ACC112 (cell line): ENCODE results near the gene KL.

ENCODE experiments used
- H2AFZ ChIP-seq: fragments of 200-600 bp; sonication (generic); one replicate; pipeline ENCODE4 v1.6.0; 2017; ENCODE audit warnings: antibody characterized with exemption, low read length; ENCODE audit not compliant: unreplicated experiment
- H3K27ac ChIP-seq: fragments of 200-600 bp; sonication (generic); 2 replicates; pipeline ENCODE4 v1.5.1; 2014; ENCODE audit warnings: low read depth, mild to moderate bottlenecking, antibody characterized with exemption, low read length, moderate library complexity
- H3K27me3 ChIP-seq: fragments of 200-600 bp; sonication (generic); 2 replicates; pipeline ENCODE4 v1.6.1; 2014; ENCODE audit warnings: mild to moderate bottlenecking, antibody characterized with exemption, low read length, moderate library complexity, mixed read lengths; ENCODE audit not compliant: insufficient read depth
- H3K36me3 ChIP-seq: fragments of 200-600 bp; sonication (generic); 2 replicates; pipeline ENCODE4 v1.6.1; 2016; ENCODE audit warnings: mild to moderate bottlenecking, antibody characterized with exemption, low read length, moderate library complexity, mixed read lengths; ENCODE audit not compliant: insufficient read depth
- H3K4me1 ChIP-seq: fragments of 200-600 bp; sonication (generic); one replicate; pipeline ENCODE4 v1.6.1; 2016; ENCODE audit warnings: low read length, mixed read lengths; ENCODE audit not compliant: insufficient read depth, unreplicated experiment, control insufficient read depth
- H3K4me3 ChIP-seq: fragments of 200-600 bp; sonication (generic); 2 replicates; pipeline ENCODE4 v1.5.1; 2014; ENCODE audit warnings: mild to moderate bottlenecking, low read depth, low read length
- H3K79me2 ChIP-seq: fragments of 200-600 bp; sonication (generic); one replicate; pipeline ENCODE4 v1.6.0; 2016; ENCODE audit warnings: low read length; ENCODE audit not compliant: control insufficient read depth, unreplicated experiment, insufficient read depth

Gene KL

GRCh38 chr13:33080972-33081590 is 64.9 kb downstream of the KL start:
- no peak overlapping the region for H2AFZ ChIP-seq
- H3K4me1 ChIP-seq: peaks cover 21% of the 10 kb centered on the region
- H3K27ac ChIP-seq: no peak overlapping the region
- H3K4me3 ChIP-seq: peak overlapping the region; percentile 37; the same call in 1 of the 2 replicates
- H3K79me2 ChIP-seq: no peaks in the 10 kb centered on the region
- peaks cover 2% of the 10 kb centered on the region; the same call in 1 of the 2 replicates for H3K27me3 ChIP-seq
- H3K36me3 ChIP-seq: no peaks in the 10 kb centered on the region

- peaks cover 2% of the 10 kb centered on the region; the same call in 1 of the 2 replicates for H3K27me3 ChIP-seq
- no peaks in the 10 kb centered on the region for H3K36me3 ChIP-seq
- no peak overlapping the region for H3K27ac ChIP-seq
- H3K79me2 ChIP-seq: no peaks in the 10 kb centered on the region
- H3K4me3 ChIP-seq: peak overlapping the region; percentile 37; the same call in 1 of the 2 replicates
- H3K4me1 ChIP-seq: peaks cover 26% of the 10 kb centered on the region
- no peak overlapping the region for H2AFZ ChIP-seq
Measured at GRCh38 chr13:33081666-33082065, 65.4 kb downstream of the KL start.

- peaks cover 2% of the 10 kb centered on the region; the same call in 1 of the 2 replicates for H3K27me3 ChIP-seq
- H3K36me3 ChIP-seq: no peaks in the 10 kb centered on the region
- H3K4me1 ChIP-seq: peaks cover 40% of the 10 kb centered on the region
- no peak overlapping the region for H2AFZ ChIP-seq
- no peak overlapping the region for H3K4me3 ChIP-seq
- H3K79me2 ChIP-seq: no peaks in the 10 kb centered on the region
- no peak overlapping the region for H3K27ac ChIP-seq
Measured at GRCh38 chr13:33083054-33083453, 66.8 kb downstream of the KL start.

- H3K36me3 ChIP-seq: no peaks in the 10 kb centered on the region
- peaks cover 30% of the 10 kb centered on the region for H3K4me1 ChIP-seq
- H3K79me2 ChIP-seq: no peaks in the 10 kb centered on the region
- no peak overlapping the region for H2AFZ ChIP-seq
- H3K27ac ChIP-seq: no peak overlapping the region
- peaks cover 2% of the 10 kb centered on the region; the same call in 1 of the 2 replicates for H3K27me3 ChIP-seq
- H3K4me3 ChIP-seq: no peak overlapping the region
Measured at GRCh38 chr13:33087091-33087490, 70.9 kb downstream of the KL start.

- H3K27ac ChIP-seq: no peak overlapping the region
- H3K4me3 ChIP-seq: no peak overlapping the region
- no peak overlapping the region for H2AFZ ChIP-seq
- no peaks in the 10 kb centered on the region for H3K79me2 ChIP-seq
- no peaks in the 10 kb centered on the region for H3K36me3 ChIP-seq
- peaks cover 2% of the 10 kb centered on the region; the same call in 1 of the 2 replicates for H3K27me3 ChIP-seq
- peaks cover 24% of the 10 kb centered on the region for H3K4me1 ChIP-seq
Measured at GRCh38 chr13:33087790-33088189, 71.6 kb downstream of the KL start.

- H2AFZ ChIP-seq: no peak overlapping the region
- peaks cover 24% of the 10 kb centered on the region for H3K4me1 ChIP-seq
- no peaks in the 10 kb centered on the region for H3K79me2 ChIP-seq
- no peak overlapping the region for H3K4me3 ChIP-seq
- no peak overlapping the region for H3K27ac ChIP-seq
- H3K36me3 ChIP-seq: no peaks in the 10 kb centered on the region
- H3K27me3 ChIP-seq: peaks cover 2% of the 10 kb centered on the region; the same call in 1 of the 2 replicates
Measured at GRCh38 chr13:33089311-33089710, 73.1 kb downstream of the KL start.

GRCh38 chr13:33090755-33091414 is 74.7 kb downstream of the KL start:
- Histone ChIP-seq H3K36me3 (no peaks in the 10 kb centered on the region), H3K4me3 (no peak overlapping the region), H3K4me1 (peaks cover 24% of the 10 kb centered on the region), H3K27me3 (no peaks in the 10 kb centered on the region), H3K27ac (no peak overlapping the region), H3K79me2 (no peaks in the 10 kb centered on the region), H2AFZ (no peak overlapping the region)

- no peaks in the 10 kb centered on the region for H3K79me2 ChIP-seq
- H2AFZ ChIP-seq: no peak overlapping the region
- H3K4me3 ChIP-seq: no peak overlapping the region
- H3K4me1 ChIP-seq: peaks cover 21% of the 10 kb centered on the region
- H3K27me3 ChIP-seq: no peaks in the 10 kb centered on the region
- H3K27ac ChIP-seq: no peak overlapping the region
- H3K36me3 ChIP-seq: no peaks in the 10 kb centered on the region
Measured at GRCh38 chr13:33091415-33091774, 75.2 kb downstream of the KL start.

GRCh38 chr13:33092073-33092987 is 76.1 kb downstream of the KL start:
- Histone ChIP-seq H3K27ac (no peak overlapping the region), H3K36me3 (no peaks in the 10 kb centered on the region), H2AFZ (no peak overlapping the region), H3K79me2 (no peaks in the 10 kb centered on the region), H3K27me3 (no peaks in the 10 kb centered on the region), H3K4me1 (peaks cover 12% of the 10 kb centered on the region), H3K4me3 (no peak overlapping the region)

- Histone ChIP-seq H3K79me2 (no peaks in the 10 kb centered on the region), H2AFZ (no peak overlapping the region), H3K36me3 (no peaks in the 10 kb centered on the region), H3K4me3 (no peak overlapping the region), H3K27me3 (no peaks in the 10 kb centered on the region), H3K27ac (no peak overlapping the region), H3K4me1 (no peaks in the 10 kb centered on the region)
Measured at GRCh38 chr13:33096886-33097605, 80.8 kb downstream of the KL start.
